HG02642 (cell line): ENCODE results near the gene BCAS1.

ENCODE experiments used
- ATAC-seq: cut with Tn5 transposase; IDR thresholded peaks from one replicate; pipeline ENCODE4 v1.9.1; 2021; ENCODE audit warnings: mild to moderate bottlenecking; ENCODE audit not compliant: unreplicated experiment, poor library complexity

The BCAS1 gene

DNA sequence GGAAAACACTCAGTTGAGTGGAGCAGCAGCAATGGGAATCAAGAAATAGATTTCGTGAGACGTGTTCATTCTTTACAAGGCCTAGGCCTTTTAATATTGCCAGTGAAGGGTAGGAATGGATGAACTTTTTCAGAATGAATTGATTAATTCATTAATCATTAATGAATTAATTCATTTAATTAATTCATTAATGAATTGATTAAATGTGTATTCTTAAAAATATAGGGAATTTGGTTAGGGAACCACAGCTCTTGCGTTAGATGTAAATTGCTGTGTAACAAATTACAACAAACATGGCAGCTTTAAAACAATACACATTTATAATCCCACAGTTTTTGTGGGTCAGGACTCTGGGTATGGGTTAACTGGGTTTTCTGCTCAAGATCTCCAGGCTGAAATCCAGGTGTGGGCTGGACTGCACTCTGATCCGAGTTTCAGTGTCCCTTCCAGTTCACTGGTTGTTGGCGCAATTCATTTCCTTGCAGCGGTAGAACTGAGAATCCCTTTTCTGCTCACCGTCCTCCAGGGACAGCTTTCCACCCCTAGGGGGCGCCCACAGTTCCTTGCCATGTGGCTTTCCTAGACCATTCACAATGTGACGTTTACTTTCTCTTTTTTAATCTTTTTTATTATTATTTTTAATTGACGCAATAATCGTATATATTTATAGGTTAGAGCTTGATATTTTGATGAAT lies 32.8 kb upstream of the BCAS1 start:
- peak; percentile 84 for ATAC-seq

GRCh38 chr20:54102543-54102942 lies 32.1 kb upstream of the BCAS1 start:
- no peak for ATAC-seq

DNA sequence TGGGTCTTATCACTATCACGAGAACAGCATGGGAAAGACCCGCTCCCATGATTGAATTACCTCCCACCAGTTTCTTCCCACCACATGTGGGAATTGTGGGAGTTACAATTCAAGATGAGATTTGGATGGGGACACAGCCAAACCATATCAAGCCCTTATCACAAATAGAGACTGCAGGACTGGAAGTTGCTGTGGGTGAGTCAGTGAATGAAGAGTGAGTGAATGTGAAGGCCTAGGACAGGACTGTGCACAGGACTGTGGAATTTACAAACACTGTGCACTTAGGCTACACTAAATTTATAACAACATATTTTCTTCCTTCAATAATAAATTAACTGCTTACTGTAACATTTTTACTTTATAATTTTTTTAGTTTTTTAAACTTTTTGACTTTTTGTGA lies 30.2 kb upstream of the BCAS1 start:
- no peak for ATAC-seq

DNA sequence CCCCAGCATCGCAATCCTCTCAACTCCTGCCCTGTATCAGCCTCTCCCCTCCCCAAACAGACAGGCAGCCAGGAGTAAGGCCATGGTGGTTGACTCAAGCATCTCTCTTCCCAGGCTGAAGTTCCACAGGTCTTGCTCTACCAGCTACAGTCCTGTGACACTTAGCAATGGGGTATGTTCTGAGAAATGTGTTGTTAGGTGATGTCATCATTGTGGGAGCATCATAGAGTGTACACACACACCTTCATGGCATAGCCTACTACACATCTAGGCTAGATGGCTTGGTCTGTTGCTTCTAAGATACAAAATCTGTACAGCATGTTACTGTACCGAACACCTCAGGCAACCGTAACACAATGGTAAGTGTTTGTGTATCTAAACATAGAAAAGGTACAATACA lies 29.5 kb upstream of the BCAS1 start:
- ATAC-seq = no peak

GRCh38 chr20:54098047-54098446 lies 27.7 kb upstream of the BCAS1 start:
- ATAC-seq = no peak

GRCh38 chr20:54097236-54097529 lies 26.8 kb upstream of the BCAS1 start:
- ATAC-seq = no peak

DNA sequence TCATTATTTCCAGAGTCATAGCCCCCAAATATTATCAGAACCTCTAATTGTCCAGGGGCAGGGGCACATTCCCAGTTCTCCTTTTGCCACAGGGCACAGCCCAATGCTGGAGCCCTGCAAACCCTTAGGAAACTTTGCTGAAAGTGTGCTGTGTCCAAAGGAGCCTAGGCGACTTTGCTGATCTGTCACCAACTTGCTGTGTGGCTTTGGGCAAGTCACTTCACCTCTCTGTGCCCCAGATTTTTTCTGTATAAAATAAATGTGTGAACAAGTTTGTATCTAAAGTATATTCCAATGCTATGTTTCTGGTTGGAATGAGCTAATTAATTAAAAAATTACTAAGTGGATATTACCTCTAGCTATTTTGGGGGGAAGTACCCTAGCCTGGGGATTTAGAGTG lies 25.4 kb upstream of the BCAS1 start:
- ATAC-seq = no peak

DNA sequence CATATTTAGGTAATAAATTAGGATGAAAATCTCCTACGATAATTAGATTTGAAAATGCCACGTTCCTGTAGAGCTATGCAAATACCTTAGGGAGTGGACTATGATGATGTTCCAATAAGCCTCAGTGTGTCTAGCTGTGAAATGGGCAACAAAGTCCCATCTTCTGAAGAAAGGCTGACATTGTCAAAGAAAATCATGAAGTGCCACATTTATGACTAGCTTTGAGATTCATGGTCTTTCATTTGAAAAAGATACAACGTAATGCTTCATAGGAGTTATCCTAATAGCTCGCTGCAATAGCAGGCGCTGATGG lies 23.8 kb upstream of the BCAS1 start:
- no peak for ATAC-seq

GRCh38 chr20:54093423-54094267 lies 23.3 kb upstream of the BCAS1 start:
- ATAC-seq = no peak

- no peak for ATAC-seq
These were observed 21.6 kb upstream of the BCAS1 start for GRCh38 chr20:54092021-54092420.

DNA sequence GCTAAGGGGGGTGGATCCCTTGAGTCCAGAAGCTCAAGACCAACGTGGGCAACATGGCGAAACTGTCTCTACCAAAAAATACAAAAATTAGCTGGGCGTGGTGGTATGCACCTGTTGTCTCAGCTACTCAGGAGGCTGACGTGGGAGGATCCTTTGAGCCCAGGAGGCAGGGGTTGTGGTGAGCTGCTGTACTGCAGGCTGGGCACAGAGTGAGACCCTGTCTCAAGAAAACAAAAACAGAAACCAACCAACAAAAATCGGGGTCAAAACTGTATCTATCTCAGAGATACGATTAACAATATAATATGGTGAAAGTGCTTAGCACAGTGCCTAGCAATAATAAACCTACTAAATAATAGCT lies 20.7 kb upstream of the BCAS1 start:
- ATAC-seq = no peak

DNA sequence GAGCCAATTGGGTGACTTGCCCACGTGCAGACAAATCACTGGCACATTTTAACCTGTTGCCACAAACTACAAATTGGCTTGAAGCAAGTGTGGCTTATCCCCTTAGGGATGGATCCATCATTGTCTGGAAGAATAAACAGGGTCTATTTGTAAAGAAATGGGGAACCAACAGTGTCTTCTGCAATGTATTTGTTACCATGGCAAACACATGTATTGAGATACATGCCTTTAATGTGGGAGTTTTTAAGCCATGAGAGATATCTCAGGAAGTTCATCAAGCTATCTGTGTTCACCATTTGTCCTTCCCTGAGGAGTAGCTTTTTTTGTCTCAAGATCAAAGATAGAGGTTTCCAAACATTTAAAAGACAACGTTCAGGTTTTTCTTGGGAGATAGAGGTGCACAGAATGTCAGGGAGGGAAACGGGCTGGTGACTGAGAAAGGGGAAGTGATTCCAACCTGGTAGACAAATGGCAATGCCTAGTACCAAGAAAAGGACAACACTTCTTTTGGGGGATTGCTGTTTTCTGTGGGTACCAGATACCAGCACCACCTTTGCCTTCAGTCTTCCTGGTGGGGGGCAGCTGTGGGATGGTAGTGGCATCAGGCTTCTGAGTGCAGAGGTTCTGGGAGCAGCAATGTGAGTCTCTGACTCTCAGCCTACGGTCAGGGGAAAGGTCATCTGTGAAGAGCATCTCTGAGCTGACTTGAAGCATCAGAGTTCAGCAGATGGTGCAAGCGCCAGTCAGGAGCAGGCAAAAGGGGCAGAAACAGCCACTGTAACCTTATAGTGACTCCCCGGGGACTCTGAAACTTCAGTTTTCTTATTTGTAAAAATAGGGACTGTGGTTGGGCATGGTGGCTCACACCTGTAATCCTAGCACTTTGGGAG lies 20.1 kb upstream of the BCAS1 start:
- ATAC-seq = no peak

DNA sequence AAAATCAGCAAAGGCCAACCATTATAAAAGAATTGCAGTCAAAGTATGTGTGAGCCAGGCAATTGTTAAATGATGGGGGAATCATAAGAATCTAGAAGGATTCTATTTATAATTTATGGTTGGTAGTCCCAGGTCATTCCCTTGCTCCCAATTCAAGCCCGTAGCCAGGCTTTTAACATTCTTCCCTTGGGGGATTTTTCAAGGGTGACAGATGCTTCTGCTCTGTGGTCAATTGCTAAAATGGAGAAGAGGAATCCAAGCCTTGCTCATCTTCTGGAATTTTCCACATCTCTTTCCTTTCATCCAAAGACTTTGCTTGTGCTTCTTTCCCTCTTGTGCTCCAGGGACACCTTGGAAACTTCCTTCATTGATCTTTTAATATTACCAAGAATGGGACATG lies 18.0 kb upstream of the BCAS1 start:
- no peak for ATAC-seq

DNA sequence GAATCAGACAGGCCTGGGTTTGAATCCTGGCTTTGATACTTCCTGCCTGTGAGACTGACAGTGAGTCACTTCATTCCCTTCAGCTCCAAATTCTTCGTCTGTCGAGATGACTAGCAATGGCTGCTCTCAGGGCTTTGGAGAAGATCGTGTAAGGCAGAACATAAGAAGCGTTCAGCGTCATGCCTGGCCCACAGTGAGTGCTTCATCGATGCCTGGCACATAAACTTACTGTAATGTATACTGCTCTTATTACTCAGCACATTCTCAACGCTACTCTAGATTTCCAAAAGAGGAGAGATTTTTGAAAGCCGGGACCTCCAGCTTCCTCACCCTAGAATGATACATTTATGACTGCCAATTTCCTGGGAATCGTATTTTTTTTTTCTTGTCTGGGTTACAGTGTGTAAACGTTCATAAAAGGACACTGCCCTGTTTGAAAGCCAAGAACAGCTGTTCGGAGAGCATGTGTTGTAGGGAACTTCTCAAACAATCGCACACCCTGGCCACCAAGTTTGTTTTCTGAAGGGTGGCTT lies 16.2 kb upstream of the BCAS1 start:
- no peak for ATAC-seq

DNA sequence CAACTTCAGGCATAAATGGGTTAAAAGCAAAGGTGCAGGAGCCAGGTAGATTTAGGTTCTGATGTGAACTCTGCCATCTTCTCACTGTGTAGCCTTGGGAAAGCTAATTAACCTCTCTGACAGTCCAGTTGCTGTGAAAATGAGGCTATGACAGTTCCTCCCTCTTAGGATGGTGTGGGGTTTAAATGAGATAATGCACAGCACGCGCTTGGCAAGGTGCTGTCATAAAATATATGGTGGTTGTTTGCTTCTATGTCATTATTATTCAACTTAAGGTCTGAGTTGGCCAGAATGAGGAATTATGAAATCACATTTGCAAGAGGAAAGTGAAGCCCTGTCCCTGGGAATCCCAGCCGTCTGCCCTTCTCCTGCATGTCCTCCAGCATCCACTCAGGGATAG lies 15.5 kb upstream of the BCAS1 start:
- ATAC-seq = no peak

DNA sequence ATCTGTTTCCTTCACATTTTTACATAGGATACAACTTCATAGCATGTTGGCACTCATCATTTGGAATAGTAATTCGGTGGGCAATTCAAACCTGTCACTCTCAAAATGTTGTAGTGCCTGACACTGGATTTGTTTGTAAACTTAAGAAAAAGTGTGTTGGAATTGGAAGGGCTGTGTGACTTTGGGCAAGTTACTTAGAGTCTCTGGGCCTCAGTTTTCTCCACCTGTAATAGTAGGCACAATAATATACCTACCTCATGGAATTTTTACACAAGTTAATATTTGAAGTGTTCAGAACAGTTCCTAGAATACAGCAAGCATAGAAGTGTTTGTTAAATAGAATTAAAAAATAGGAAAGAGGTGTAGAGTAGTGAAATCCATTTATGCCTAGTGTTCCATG lies 15.0 kb upstream of the BCAS1 start:
- no peak for ATAC-seq

DNA sequence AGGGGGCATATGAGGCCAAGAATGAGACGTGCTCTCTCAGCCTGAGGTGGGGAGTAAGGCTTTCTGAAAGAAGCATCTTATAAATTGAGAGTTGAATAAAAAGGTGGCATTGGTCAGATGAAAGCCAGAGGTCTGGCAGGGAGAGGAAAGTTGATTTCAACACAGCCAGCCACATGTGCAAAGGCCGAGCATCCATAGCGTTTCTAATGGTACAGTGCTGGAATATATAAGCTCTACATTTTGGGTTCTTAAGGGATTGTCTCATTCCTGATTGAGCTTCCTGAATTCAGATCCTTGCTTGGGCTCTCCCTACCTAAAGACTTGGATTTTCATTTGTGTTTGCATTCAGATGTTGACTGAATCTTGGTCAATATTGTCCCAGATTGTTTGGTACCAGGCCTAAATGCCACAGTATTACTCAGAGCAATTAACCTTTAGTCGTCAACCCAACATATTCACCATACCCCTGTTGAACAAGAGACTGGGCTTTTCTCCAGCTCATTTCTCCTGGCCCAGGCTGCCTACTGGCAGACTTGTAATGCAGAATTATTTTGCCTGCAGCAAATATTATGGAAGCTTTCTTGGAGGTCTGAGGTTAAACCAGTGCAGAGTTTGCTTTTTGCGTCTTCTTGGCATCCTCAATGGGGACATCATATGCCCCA lies 14.5 kb upstream of the BCAS1 start:
- ATAC-seq = no peak

DNA sequence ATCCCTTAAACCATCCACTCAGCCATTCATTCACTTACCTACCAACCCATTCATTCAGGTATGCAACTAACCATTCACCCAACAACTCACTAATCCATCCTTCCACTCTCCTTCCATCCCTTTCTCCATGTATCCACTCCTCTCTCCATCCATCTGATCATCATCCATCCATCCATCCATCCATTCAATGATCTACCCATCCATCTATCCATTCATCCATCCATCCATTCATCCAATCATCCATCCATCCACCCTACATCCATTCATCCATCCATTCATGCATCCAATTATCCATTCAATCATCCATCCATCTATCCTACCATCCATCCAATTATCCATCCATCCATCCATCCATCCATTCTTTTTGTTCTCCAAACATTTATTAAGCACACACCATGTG lies 13.8 kb upstream of the BCAS1 start:
- no peak for ATAC-seq

- peak; percentile 57 for ATAC-seq
These were observed 13.1 kb upstream of the BCAS1 start for GRCh38 chr20:54083459-54083858.

GRCh38 chr20:54082100-54082499 lies 11.7 kb upstream of the BCAS1 start:
- ATAC-seq = no peak

DNA sequence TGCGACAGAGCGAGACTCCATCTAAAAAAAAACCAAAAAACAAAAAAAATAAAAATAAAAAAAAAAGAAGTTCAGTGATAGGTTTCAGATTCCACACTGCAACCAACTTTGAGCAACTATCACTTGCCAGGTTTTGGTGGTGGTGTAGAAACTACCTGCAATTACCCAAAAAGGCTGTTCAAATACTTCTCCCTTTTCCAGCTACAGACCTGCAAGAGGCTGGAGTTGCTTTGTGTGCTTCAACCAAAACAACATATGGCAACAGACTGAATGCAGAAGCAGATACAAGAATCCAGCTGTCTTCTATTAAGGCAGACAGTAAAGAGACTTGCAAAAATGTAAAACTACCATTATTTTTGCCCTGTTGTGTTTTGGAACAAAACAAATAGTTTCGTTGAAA lies 9.3 kb upstream of the BCAS1 start:
- ATAC-seq = no peak
